ENCODE measurements around the gene ALKBH3. TPM values are rescaled to one million over a fixed set of nuclear protein-coding genes. Genes with fewer than 3 reads are reported as not detected.

The ALKBH3 gene
- polyA plus RNA-seq, 1 of the 3 experiments (the other 2 are of a cell fraction), result 27.0 TPM

- Histone ChIP-seq H3K4me1 (ENCODE audit: control insufficient read depth in 1 of 2, insufficient read depth in 2 of 2, low read depth in 1 of 2, low read length in 1 of 2) (peaks cover 0 to 34% of the 10 kb centered on the region in 2 experiments; a peak in 3 of 4 replicates), H3K27ac (ENCODE audit: low read depth in 2 of 2, low read length in 1 of 2) (no peak overlapping the region; a peak in 1 of 4 replicates), H3K79me2 (ENCODE audit: insufficient read depth) (no peaks in the 10 kb centered on the region), H4K20me1 (ENCODE audit: insufficient read depth) (no peaks in the 10 kb centered on the region), H3K9me2 (no peaks in the 10 kb centered on the region), H3K9ac (no peak overlapping the region), H3K27me3 (ENCODE audit: insufficient read depth) (no peaks in the 10 kb centered on the region), H3K36me3 (replicated peaks in 1 of 2; ENCODE audit: control insufficient read depth in 1 of 2, insufficient read depth in 2 of 2, low read length in 1 of 2) (no peaks in the 10 kb centered on the region), H3K9me3 (no peaks in the 10 kb centered on the region), H2AFZ (ENCODE audit: low read depth) (no peak overlapping the region), H3F3A (replicated peaks; ENCODE audit: insufficient read depth) (no peaks in the 10 kb centered on the region), H3K4me3 (ENCODE audit: low read depth in 2 of 2, low read length in 1 of 2) (no peak overlapping the region), H3K4me2 (no peak overlapping the region)
- no peak for DNase-seq
- POLR2A ChIA-PET, result no interaction called here
- 66% methylated on average over 5 of the region's 6 CpGs for WGBS (ENCODE audit: low lambda C conversion rate)
- TF ChIP-seq PBX3 (IDR thresholded peaks at IDR 0.05) (no peak), FOXM1 (IDR thresholded peaks at IDR 0.05; ENCODE audit: low read depth) (no peak), TAF1 (IDR thresholded peaks at IDR 0.05; ENCODE audit: borderline replicate concordance, low read depth, low read length) (no peak), EP300 (IDR thresholded peaks at IDR 0.05; ENCODE audit: borderline replicate concordance in 1 of 2, low read depth in 1 of 2, low read length in 1 of 2) (no peak), ZBTB33 (IDR thresholded peaks at IDR 0.05; ENCODE audit: borderline replicate concordance, low read depth) (no peak), CTCF (IDR thresholded peaks at IDR 0.05) (no peak), RXRA (IDR thresholded peaks at IDR 0.05; ENCODE audit: borderline replicate concordance, low read depth) (no peak)
- CTCF ChIA-PET, result interaction anchor here (0.6 to 2.3 kb wide), 5 partner anchors 12 to 1913 kb away, joined by 3 to 10 read pairs (median 4); no protein-coding TSS in a partner anchor
Observed at GRCh38 chr11:43959321-43959995, 78.8 kb downstream of the ALKBH3 start.

Data from SK-N-SH (cell line).